Heart right ventricle (tissue), 16 donors: Measurements from ENCODE around the gene SMAD3. TPM values are rescaled to one million over a fixed set of nuclear protein-coding genes. Genes with fewer than 3 reads are reported as not detected.

Experiments
- ATAC-seq, 8 donors: fragments of 200-7000 bp; cut with Tn5 transposase; one replicate each; pipeline ENCODE4 v1.9.1; 2020; ENCODE audit warnings: mild to moderate bottlenecking in 8 of 8, moderate library complexity in 8 of 8, moderate number of reproducible peaks in 1 of 8
- DNase-seq, 2 donors: peaks; one replicate each; pipeline ENCODE4 v3.0.0-alpha.2; 2020
- H3K27ac ChIP-seq, 10 donors: fragments of 200-600 bp; sonication (generic) in 2 of 10; one replicate each; pipeline versions ENCODE4 v1.5.0 to v1.8.0; 2020 to 2022; ENCODE audit warnings: mild to moderate bottlenecking in 3 of 10
- H3K27me3 ChIP-seq, 7 donors: fragments of 200-600 bp; one replicate each; pipeline ENCODE4 v1.8.0; 2021 to 2022; ENCODE audit warnings: mild to moderate bottlenecking in 2 of 7
- H3K36me3 ChIP-seq, 9 donors: fragments of 200-600 bp; sonication (generic) in 1 of 9; one replicate each; pipeline versions ENCODE4 v1.5.0 to v1.8.0; 2020 to 2022; ENCODE audit warnings: mild to moderate bottlenecking in 2 of 9
- H3K4me1 ChIP-seq, 9 donors: fragments of 200-600 bp; sonication (generic) in 1 of 9; one replicate each; pipeline versions ENCODE4 v1.5.0 to v1.8.0; 2020 to 2022; ENCODE audit warnings: mild to moderate bottlenecking in 4 of 9
- H3K4me3 ChIP-seq, 10 donors: fragments of 200-600 bp; sonication (generic) in 2 of 10; one replicate each; pipeline versions ENCODE4 v1.5.0 to v1.8.0; 2020 to 2022; ENCODE audit warnings: mild to moderate bottlenecking in 7 of 10, moderate library complexity in 2 of 10
- H3K9me3 ChIP-seq, 11 donors: fragments of 200-600 bp in 10 of 11; sonication (generic) in 2 of 11; one replicate each; pipeline versions ENCODE4 v1.5.0 to v1.8.0; 2013 to 2022; ENCODE audit warnings: mild to moderate bottlenecking in 2 of 11, control low read depth in 1 of 11, moderate library complexity in 1 of 11
- WGBS, 2 donors: extraction: QIAGEN DNeasy Blood & Tissue Kit; methylation state at CpG; one replicate each; pipeline ENCODE4 v1.1.7; 2013; ENCODE audit warnings: inconsistent platforms in 1 of 2; 5-methylcytosine and 5-hydroxymethylcytosine counted together
- intact Hi-C, 10 donors: fragments of 100-400 bp; cut with DNase I; formaldehyde crosslinking; loops; one replicate each; pipeline versions ENCODE4 v1.11.1 to v1.14.2; 2022
- polyA plus RNA-seq, 2 donors: library from polyadenylated mRNA; stranded (reverse); fragments of 200-250 nt; gene quantifications; one replicate each; pipeline ENCODE4 v1.2.3, GENCODE V29; 2013
- total RNA-seq, 10 donors: library from RNA; stranded (reverse); fragmentation: NEBNext Ultra II Directional in 3 of 10; extraction: Animal tissue kit (Norgen Biotek cat#: 25700) in 3 of 10; gene quantifications; one replicate each; pipeline versions ENCODE4 v1.2.1 to v1.2.4, GENCODE V29; 2021 to 2023
- TF ChIP-seq, protein P1 (sequence below), 9 donors: fragments of 200-600 bp; sonication (generic) in 2 of 9; IDR thresholded peaks; one replicate each; pipeline versions ENCODE4 v1.5.0 to v1.8.0; 2021 to 2022; ENCODE audit warnings: antibody characterized with exemption in 9 of 9, mild to moderate bottlenecking in 5 of 9, moderate library complexity in 1 of 9
- donor health status: Arrhythmogenic right ventricular cardiomyopathy.
- donor health status: ischemic (EF 13 %, LVEDD 7.1; RV severe dilation, severe dysfunction).
- donor health status: healthy with polysubstance abuse.
- donor health status: DM: no; HTN: yes; CAD: no.
- donor health status: DM: no; HTN: no; CAD: no.
- donor health status: ischemic (EF 25% LVEDD 6.9; RV normal size, moderate dysfunction).
- donor health status: ischemic (EF 25% LVEDD 5.7; RV mildly dilated, moderate dysfunction).
- donor health status: healthy.
- donor health status: DM: yes; HTN: yes; CAD: no.
- donor health status: Ischemic cardiomyopathy.
- donor health status: ischemic (EF 35%, LVEDD 5.7; RV mildly dilated, moderate dysfunction).
- donor health status: nonischemic (EF 11% LVEDD 7.7; RV severe dilation, severe dysfunction).
- donor health status: DM: yes; HTN: yes; CAD: no.
- donor health status: PGD.
- donor health status: ischemic (EF 29% LVEDD 5.4; RV normal size, mild dysfunction).
- donor health status: nonischemic (EF 23%, LVEDD 6.1; RV moderate dilation, normal function).

Gene SMAD3
- total and polyA plus RNA-seq, 12 donors = 6.2 to 44.8 (median 15.5) TPM

DNA sequence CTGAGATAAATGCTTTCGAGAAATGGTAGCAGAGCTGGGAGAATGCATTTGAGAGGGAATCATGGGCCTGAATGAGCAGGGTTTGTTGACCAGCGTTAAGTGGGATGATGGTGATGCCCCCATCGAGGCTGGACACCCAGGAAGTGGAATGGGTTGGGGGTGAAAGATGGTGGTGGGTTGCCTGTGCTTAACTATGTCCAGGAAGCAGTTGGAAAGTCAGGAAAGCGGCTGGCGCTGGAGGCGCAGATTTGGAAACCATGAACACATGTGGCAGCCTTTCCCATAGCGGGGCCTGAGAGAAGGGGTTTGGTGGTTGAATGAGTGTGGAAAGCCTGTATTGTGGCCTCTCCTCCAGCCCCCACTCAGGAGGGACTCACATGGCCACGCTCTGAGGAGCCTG lies 108.4 kb downstream of the SMAD3 start:
- WGBS, 2 donors = 95 to 96% methylated on average over 8 of the region's 8 CpGs
- intact Hi-C loops = loop anchor here in 1 of 10 donors (10.0 kb wide), 1 partner anchor 109 kb away; the partner anchor contains the start of gene SMAD3
- TF ChIP-seq, protein P1, sequence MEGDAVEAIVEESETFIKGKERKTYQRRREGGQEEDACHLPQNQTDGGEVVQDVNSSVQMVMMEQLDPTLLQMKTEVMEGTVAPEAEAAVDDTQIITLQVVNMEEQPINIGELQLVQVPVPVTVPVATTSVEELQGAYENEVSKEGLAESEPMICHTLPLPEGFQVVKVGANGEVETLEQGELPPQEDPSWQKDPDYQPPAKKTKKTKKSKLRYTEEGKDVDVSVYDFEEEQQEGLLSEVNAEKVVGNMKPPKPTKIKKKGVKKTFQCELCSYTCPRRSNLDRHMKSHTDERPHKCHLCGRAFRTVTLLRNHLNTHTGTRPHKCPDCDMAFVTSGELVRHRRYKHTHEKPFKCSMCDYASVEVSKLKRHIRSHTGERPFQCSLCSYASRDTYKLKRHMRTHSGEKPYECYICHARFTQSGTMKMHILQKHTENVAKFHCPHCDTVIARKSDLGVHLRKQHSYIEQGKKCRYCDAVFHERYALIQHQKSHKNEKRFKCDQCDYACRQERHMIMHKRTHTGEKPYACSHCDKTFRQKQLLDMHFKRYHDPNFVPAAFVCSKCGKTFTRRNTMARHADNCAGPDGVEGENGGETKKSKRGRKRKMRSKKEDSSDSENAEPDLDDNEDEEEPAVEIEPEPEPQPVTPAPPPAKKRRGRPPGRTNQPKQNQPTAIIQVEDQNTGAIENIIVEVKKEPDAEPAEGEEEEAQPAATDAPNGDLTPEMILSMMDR (IDR thresholded peaks at IDR 0.05) = no peak
- DNase-seq (no peak), ATAC-seq (no peak)
- Histone ChIP-seq H3K4me3 (no peak overlapping the region), H3K36me3 (peaks cover 0 to 86% (median 8%) of the 10 kb centered on the region in 9 donors), H3K4me1 (peaks cover 0 to 48% (median 28%) of the 10 kb centered on the region in 9 donors), H3K9me3 (no peaks in the 10 kb centered on the region), H3K27me3 (no peaks in the 10 kb centered on the region), H3K27ac (no peak overlapping the region)

DNA sequence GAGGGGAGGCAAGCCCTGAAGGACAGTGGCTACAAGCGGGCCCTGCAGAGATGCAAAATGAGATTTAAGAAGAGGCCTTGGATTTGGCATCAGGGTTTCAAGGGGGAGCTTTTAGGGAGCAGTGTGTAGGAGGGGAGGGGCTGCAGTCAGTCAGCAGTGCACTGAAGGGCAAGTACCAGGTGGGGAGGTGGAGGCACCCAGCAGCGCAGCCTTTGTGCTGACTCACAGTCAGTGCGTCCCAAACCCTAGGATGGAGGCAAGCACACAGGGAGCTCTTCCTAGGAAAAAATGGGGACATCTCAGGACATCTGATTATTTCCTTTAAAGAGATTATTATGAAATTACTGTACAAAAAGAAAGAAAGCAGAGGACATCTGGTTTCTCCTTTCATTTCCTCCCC lies 109.0 kb downstream of the SMAD3 start:
- H3K4me3 ChIP-seq = no peak overlapping the region
- no peak overlapping the region for H3K27ac ChIP-seq
- intact Hi-C loops = loop anchor here in 1 of 10 donors (10.0 kb wide), 1 partner anchor 110 kb away; the partner anchor contains the start of gene SMAD3
- no peaks in the 10 kb centered on the region for H3K27me3 ChIP-seq
- TF ChIP-seq, protein P1 (IDR thresholded peaks at IDR 0.05) = no peak
- ATAC-seq (no peak), DNase-seq (no peak)
- H3K36me3 ChIP-seq = peaks cover 0 to 86% (median 8%) of the 10 kb centered on the region in 9 donors
- WGBS, 2 donors = 95 to 97% methylated on average over 3 of the region's 3 CpGs
- peaks cover 0 to 48% (median 30%) of the 10 kb centered on the region in 9 donors for H3K4me1 ChIP-seq
- no peaks in the 10 kb centered on the region for H3K9me3 ChIP-seq

DNA sequence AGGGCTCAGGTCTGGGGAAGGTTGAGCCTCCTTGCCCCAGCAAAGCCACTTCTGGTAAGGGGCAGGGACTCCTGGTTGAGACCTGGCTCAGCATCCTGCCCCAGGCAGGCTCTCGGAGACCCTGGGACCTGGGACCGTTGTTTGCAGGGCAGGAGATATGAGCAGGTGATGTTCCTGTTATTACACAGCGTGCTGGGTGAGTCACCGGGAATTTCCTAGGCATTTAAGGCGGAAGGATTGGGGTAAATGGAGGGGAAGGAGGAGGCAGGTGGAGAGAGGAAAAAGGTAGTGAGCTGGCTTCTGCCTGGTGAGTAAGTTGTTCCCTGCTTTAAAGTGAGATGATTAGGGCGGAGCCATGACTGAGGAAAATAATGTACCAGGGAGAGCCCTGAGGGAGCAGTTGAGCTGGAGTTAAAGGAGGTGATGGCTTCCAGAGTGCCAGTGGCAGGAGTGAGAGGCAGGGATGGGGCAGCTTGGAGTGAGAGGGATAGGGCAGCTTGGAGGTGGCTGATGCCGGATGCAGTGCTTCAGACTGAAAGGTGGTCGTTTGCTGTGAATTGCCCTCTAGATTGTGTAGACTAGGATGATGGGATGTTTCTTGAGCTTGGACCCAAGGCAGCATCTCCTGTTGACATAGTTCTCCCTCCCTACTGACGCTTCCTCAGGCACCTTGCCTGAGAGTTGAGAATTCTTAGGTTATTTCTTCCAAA lies 109.6 kb downstream of the SMAD3 start:
- Histone ChIP-seq H3K27ac (peak overlapping the region in 1 of 10 donors; percentile 65), H3K4me3 (no peak overlapping the region), H3K36me3 (peaks cover 0 to 86% (median 8%) of the 10 kb centered on the region in 9 donors), H3K9me3 (no peaks in the 10 kb centered on the region), H3K4me1 (peaks cover 0 to 49% (median 32%) of the 10 kb centered on the region in 9 donors), H3K27me3 (no peaks in the 10 kb centered on the region)
- intact Hi-C loops = loop anchor here in 2 of 10 donors (5.0 to 10.0 kb wide), 2 partner anchors 67 to 110 kb away; partner anchors contain the start of gene SMAD3 (in 1 of the 2)
- no peak for DNase-seq
- no peak for ATAC-seq
- TF ChIP-seq, protein P1 (IDR thresholded peaks at IDR 0.05) = no peak
- WGBS, 2 donors = 86 to 96% methylated on average over 9 of the region's 9 CpGs

- ATAC-seq (peak in 4 of 8 donors; percentile 10 to 31 (median 18)), DNase-seq (no peak)
- Histone ChIP-seq H3K27ac (peak overlapping the region in 2 of 10 donors; percentile 17 to 65), H3K4me3 (no peak overlapping the region), H3K36me3 (peaks cover 0 to 86% (median 6%) of the 10 kb centered on the region in 9 donors), H3K27me3 (no peaks in the 10 kb centered on the region), H3K9me3 (no peaks in the 10 kb centered on the region), H3K4me1 (peaks cover 0 to 50% (median 33%) of the 10 kb centered on the region in 9 donors)
- intact Hi-C loops = loop anchor here in 2 of 10 donors (5.0 to 10.0 kb wide), 2 partner anchors 67 to 111 kb away; partner anchors contain the start of gene SMAD3 (in 1 of the 2)
- TF ChIP-seq, protein P1 (IDR thresholded peaks at IDR 0.05) = no peak
- 75 to 77% methylated on average over 11 of the region's 11 CpGs for WGBS, 2 donors
These were observed 110.3 kb downstream of the SMAD3 start for GRCh38 chr15:67175643-67176071.
